Endothelial cell (in vitro differentiated cells): ENCODE results near the gene LNP1. TPM values are rescaled to one million over a fixed set of nuclear protein-coding genes. Genes with fewer than 3 reads are reported as not detected.
"Not testable (repeated sequence)": the region's sequence is repeated elsewhere in the genome, so short reads cannot be mapped to it uniquely, and the experiment has no call there.

Experiments
- DNase-seq: peaks from one replicate; pipeline ENCODE4 v3.0.0; 2021; ENCODE audit warnings: low spot score
- H3K27ac Mint-ChIP-seq: one replicate; pipeline ENCODE4 v1.8.0; 2021; ENCODE audit warnings: mixed read lengths, inconsistent platforms; ENCODE audit not compliant: unreplicated experiment
- H3K27me3 Mint-ChIP-seq: one replicate; pipeline ENCODE4 v1.8.0; 2021; ENCODE audit warnings: mild to moderate bottlenecking, moderate library complexity, mixed read lengths, inconsistent platforms; ENCODE audit not compliant: unreplicated experiment
- H3K36me3 Mint-ChIP-seq: one replicate; pipeline ENCODE4 v1.8.0; 2021; ENCODE audit warnings: mild to moderate bottlenecking, low read depth, mixed read lengths, inconsistent platforms; ENCODE audit not compliant: unreplicated experiment
- H3K4me1 Mint-ChIP-seq: one replicate; pipeline ENCODE4 v1.8.0; 2021; ENCODE audit warnings: mild to moderate bottlenecking, mixed read lengths, inconsistent platforms; ENCODE audit not compliant: unreplicated experiment
- H3K4me3 Mint-ChIP-seq: one replicate; pipeline ENCODE4 v1.8.0; 2021; ENCODE audit warnings: mild to moderate bottlenecking, mixed read lengths, inconsistent platforms; ENCODE audit not compliant: unreplicated experiment
- H3K9me3 Mint-ChIP-seq: one replicate; pipeline ENCODE4 v1.8.0; 2021; ENCODE audit warnings: mixed read lengths, inconsistent platforms; ENCODE audit not compliant: unreplicated experiment
- total RNA-seq: library from RNA; stranded (reverse); fragmentation: NEBNext Ultra II Directional; extraction: Animal tissue kit (Norgen Biotek cat#: 25700); gene quantifications from one replicate; pipeline ENCODE4 v1.2.1, GENCODE V29; 2021; ENCODE audit not compliant: unreplicated experiment
- TF ChIP-seq, protein P1 (sequence below): fragments of 200-600 bp; sonication (generic); IDR thresholded peaks from one replicate; pipeline ENCODE4 v1.5.0; 2021; ENCODE audit warnings: antibody characterized with exemption; ENCODE audit not compliant: unreplicated experiment

LNP1 gene
- total RNA-seq, 1 donor from 2014 or later, result 0.67 TPM

DNA sequence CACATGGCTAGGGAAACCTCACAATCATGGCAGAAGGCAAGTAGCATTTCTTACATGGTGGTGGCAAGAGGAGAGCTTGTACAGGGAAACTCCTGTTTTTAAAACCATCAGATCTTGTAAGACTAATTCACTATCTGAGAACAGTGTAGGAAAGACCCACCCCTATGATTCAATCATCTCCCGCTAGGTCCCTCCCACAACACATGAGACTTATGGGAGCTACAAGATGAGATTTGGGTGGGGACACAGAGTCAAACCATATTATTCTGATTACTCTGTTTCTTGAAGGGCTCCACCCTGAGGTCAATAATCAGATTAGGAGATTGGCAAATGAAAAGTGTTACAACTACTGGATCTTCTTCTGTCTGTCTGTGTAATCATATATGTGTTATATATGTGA lies 69.6 kb downstream of the LNP1 start:
- Mint-ChIP-seq H3K27me3 (peaks cover 1% of the 10 kb centered on the region), H3K27ac (no peak overlapping the region), H3K4me3 (no peak overlapping the region), H3K9me3 (peaks cover 10% of the 10 kb centered on the region), H3K36me3 (peaks cover 12% of the 10 kb centered on the region), H3K4me1 (no peaks in the 10 kb centered on the region)
- DNase-seq, result no peak
- TF ChIP-seq, protein P1, sequence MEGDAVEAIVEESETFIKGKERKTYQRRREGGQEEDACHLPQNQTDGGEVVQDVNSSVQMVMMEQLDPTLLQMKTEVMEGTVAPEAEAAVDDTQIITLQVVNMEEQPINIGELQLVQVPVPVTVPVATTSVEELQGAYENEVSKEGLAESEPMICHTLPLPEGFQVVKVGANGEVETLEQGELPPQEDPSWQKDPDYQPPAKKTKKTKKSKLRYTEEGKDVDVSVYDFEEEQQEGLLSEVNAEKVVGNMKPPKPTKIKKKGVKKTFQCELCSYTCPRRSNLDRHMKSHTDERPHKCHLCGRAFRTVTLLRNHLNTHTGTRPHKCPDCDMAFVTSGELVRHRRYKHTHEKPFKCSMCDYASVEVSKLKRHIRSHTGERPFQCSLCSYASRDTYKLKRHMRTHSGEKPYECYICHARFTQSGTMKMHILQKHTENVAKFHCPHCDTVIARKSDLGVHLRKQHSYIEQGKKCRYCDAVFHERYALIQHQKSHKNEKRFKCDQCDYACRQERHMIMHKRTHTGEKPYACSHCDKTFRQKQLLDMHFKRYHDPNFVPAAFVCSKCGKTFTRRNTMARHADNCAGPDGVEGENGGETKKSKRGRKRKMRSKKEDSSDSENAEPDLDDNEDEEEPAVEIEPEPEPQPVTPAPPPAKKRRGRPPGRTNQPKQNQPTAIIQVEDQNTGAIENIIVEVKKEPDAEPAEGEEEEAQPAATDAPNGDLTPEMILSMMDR, result no peak

DNA sequence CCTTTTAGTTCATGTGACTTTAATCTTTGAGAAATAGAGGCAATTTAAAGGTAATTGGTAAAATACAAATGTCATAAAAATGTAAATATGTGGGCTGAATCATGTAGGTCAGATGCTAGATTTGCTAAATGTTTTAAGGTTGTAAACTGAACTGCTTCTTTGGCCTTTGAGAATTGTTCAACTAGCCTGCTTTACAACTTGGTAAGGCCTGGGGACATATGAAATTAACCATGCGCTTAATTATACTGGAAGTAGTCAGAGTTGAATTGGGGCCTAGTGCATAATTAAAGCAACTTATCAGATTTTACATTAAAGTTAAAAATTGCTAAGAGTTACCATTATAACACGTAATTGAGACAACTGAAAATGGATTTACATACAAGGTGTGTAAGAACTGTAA lies 70.1 kb downstream of the LNP1 start:
- no peak overlapping the region for H3K27ac Mint-ChIP-seq
- H3K36me3 Mint-ChIP-seq, result peaks cover 12% of the 10 kb centered on the region
- no peak for DNase-seq
- no peak overlapping the region for H3K4me3 Mint-ChIP-seq
- H3K9me3 Mint-ChIP-seq, result peaks cover 10% of the 10 kb centered on the region
- H3K4me1 Mint-ChIP-seq, result no peaks in the 10 kb centered on the region
- peaks cover 1% of the 10 kb centered on the region for H3K27me3 Mint-ChIP-seq
- TF ChIP-seq, protein P1, result no peak

DNA sequence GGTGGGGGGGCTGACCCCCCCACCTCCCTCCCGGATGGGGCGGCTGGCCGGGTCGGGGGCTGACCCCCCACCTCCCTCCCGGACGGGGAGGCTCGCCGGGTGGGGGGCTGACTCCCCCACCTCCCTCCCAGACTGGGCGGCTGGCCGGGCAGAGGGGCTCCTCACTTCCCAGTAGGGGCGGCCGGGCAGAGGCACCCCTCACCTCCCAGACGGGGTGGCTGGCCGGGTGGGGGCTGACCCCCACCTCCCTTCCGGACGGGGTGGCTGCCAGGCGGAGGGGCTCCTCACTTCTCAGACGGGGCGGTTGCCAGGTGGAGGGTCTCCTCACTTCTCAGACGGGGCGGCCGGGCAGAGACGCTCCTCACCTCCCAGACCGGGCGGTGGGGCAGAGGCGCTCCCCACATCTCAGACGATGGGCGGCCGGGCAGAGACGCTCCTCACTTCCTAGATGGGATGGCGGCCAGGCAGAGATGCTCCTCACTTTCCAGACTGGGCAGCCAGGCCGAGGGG lies 76.6 kb downstream of the LNP1 start:
- DNase-seq, H3K4me1 Mint-ChIP-seq, H3K36me3 Mint-ChIP-seq, H3K9me3 Mint-ChIP-seq, H3K27ac Mint-ChIP-seq, H3K27me3 Mint-ChIP-seq, H3K4me3 Mint-ChIP-seq: not testable (repeated sequence)

DNA sequence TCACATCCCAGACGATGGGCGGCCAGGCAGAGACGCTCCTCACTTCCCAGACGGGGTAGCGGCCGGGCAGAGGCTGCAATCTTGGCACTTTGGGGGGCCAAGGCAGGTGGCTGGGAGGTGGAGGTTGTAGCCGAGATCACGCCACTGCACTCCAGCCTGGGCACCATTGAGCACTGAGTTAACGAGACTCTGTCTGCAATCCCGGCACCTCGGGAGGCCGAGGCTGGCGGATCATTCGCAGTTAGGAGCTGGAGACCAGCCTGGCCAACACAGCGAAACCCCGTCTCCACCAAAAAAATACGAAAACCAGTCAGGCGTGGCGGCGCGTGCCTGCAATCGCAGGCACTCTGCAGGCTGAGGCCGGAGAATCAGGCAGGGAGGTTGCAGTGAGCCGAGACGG lies 77.2 kb downstream of the LNP1 start:
- DNase-seq, H3K9me3 Mint-ChIP-seq, H3K27me3 Mint-ChIP-seq, H3K27ac Mint-ChIP-seq, H3K4me3 Mint-ChIP-seq, H3K4me1 Mint-ChIP-seq, H3K36me3 Mint-ChIP-seq: not testable (repeated sequence)

DNA sequence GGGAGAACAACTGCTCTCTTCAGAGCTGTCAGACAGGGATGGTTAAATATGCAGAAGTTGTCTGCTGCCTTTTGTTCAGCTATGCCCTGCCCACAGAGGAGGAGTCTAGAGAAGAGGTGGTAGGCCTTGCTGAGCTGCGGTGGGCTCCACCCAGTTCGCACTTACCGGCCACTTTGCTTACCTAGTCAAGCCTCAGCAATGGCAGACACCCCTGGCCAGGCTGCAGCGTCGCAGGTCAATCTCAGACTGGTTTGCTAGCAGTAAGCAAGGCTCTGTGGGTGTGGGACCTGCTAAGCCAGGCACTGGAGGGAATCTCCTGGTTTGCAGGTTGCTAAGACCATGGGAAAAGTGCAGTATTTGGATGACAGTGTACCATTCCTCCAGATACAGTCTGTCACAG lies 78.7 kb downstream of the LNP1 start:
- Mint-ChIP-seq H3K27ac (no peak overlapping the region), H3K9me3 (peaks cover 5% of the 10 kb centered on the region), H3K4me3 (no peak overlapping the region), H3K36me3 (no peaks in the 10 kb centered on the region), H3K4me1 (no peaks in the 10 kb centered on the region), H3K27me3 (peaks cover 2% of the 10 kb centered on the region)
- DNase-seq, result no peak
- TF ChIP-seq, protein P1, result no peak

DNA sequence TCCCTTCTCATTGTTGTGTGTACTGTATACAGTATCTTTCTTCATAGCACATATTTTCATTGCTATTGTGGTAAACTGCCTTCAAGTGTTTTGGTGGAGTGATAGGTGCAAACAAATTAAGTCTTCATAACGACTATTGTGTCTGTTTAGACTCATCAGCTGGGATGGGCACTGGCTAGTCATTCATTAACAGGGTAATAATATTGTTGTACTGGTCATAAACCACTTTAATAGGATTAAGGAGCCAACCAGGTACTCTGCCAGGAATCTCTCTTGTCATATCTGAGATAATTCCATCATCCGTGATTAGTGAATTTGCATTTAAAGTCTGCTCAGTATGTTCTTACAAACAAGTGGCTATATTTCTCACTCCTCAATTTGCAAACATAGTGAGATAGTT lies 80.8 kb downstream of the LNP1 start:
- Mint-ChIP-seq H3K27ac (no peak overlapping the region), H3K36me3 (no peaks in the 10 kb centered on the region), H3K9me3 (peaks cover 5% of the 10 kb centered on the region), H3K4me3 (no peak overlapping the region), H3K4me1 (no peaks in the 10 kb centered on the region), H3K27me3 (peaks cover 2% of the 10 kb centered on the region)
- DNase-seq, result no peak
- TF ChIP-seq, protein P1, result no peak
